ENCODE measurements around the gene SYVN1.
A peak's percentile ranks its signal among the peaks of the same experiment; 100 is the strongest.

Gene SYVN1

GRCh38 chr11:65113361-65113756 lies 21.0 kb downstream of the SYVN1 start:
- Histone ChIP-seq H3K9ac (ENCODE audit: low read length in 5 of 5) (peak overlapping the region in 2 of 5 donors; percentile 74 to 81), H3K36me3 (ENCODE audit: control insufficient read depth in 5 of 5, insufficient read depth in 5 of 5, low read length in 5 of 5) (peaks cover 0 to 37% (median 32%) of the 10 kb centered on the region in 5 donors), H3K4me3 (ENCODE audit: low read depth in 1 of 5, low read length in 5 of 5) (peak overlapping the region in 3 of 5 donors; percentile 58 to 74 (median 71))

DNA sequence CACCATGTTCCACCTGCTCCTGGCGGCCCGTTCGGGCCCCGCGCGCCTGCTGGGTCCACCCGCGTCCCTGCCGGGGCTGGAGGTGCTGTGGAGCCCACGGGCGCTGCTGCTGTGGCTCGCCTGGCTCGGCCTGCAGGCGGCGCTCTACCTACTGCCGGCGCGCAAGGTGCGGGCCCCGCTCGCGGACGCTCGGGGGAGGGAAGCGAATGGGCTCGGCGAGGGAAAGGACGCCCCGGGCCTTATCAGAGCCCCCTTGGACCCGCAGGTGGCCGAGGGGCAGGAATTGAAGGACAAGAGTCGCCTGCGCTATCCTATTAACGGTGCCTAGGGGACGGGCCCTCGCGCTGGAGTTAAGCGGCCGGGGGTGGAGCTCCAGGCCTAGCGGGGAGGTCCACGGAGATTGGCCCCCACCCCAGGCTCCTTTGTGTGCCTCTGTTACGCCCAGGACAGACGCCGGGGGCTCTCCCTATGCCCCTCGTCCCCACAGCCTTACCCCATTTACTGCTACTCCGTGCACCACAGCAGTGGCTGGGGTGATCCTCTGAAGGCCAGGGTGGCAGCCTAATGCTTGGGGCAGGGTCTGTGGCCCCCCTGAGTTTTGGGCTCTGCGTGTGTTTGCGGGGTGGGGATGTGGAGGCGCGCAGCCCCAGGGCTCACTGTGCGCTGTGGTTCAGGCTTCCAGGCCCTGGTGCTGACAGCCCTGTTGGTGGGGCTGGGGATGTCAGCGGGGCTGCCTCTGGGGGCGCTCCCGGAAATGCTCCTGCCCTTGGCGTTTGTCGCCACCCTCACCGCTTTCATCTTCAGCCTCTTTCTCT lies 21.6 kb downstream of the SYVN1 start:
- H3K4me1 ChIP-seq (ENCODE audit: control insufficient read depth in 5 of 5, insufficient read depth in 5 of 5, low read length in 5 of 5) = peaks cover 2 to 67% (median 47%) of the 10 kb centered on the region in 5 donors
- H3K36me3 ChIP-seq (ENCODE audit: control insufficient read depth in 5 of 5, insufficient read depth in 5 of 5, low read length in 5 of 5) = peaks cover 0 to 43% (median 38%) of the 10 kb centered on the region in 5 donors
- H3K9ac ChIP-seq (ENCODE audit: low read length in 5 of 5) = peak overlapping the region in 4 of 5 donors; percentile 70 to 81 (median 72)
- H3K9me3 ChIP-seq (ENCODE audit: control insufficient read depth in 5 of 5, low read length in 5 of 5) = no peaks in the 10 kb centered on the region
- H3K27ac ChIP-seq (ENCODE audit: low read depth, low read length) = no peak overlapping the region
- peak overlapping the region; percentile 33 to 74 (median 63) for H3K4me3 ChIP-seq (ENCODE audit: low read depth in 1 of 5, low read length in 5 of 5)
- H3K27me3 ChIP-seq (ENCODE audit: control insufficient read depth in 5 of 5, insufficient read depth in 4 of 5, low read length in 5 of 5) = no peaks in the 10 kb centered on the region

More at GRCh38 chr11:65113361-65113756, 21.0 kb downstream of the SYVN1 start:
- H3K27ac ChIP-seq (ENCODE audit: low read depth, low read length) = no peak overlapping the region
- no peaks in the 10 kb centered on the region for H3K9me3 ChIP-seq (ENCODE audit: control insufficient read depth in 5 of 5, low read length in 5 of 5)
- peaks cover 4 to 67% (median 49%) of the 10 kb centered on the region in 5 donors for H3K4me1 ChIP-seq (ENCODE audit: control insufficient read depth in 5 of 5, insufficient read depth in 5 of 5, low read length in 5 of 5)
- no peaks in the 10 kb centered on the region for H3K27me3 ChIP-seq (ENCODE audit: control insufficient read depth in 5 of 5, insufficient read depth in 4 of 5, low read length in 5 of 5)

GRCh38 chr11:65111744-65112545 lies 22.4 kb downstream of the SYVN1 start, which contains the start of gene TM7SF2:
Gene TM7SF2 (plus strand): TSS chr11:65111872. CDS start chr11:65112016, 144 bp downstream.
- Histone ChIP-seq H3K27me3 (ENCODE audit: control insufficient read depth in 5 of 5, insufficient read depth in 4 of 5, low read length in 5 of 5) (no peaks in the 10 kb centered on the region), H3K4me1 (ENCODE audit: control insufficient read depth in 5 of 5, insufficient read depth in 5 of 5, low read length in 5 of 5) (peaks cover 1 to 62% (median 43%) of the 10 kb centered on the region in 5 donors), H3K36me3 (ENCODE audit: control insufficient read depth in 5 of 5, insufficient read depth in 5 of 5, low read length in 5 of 5) (peaks cover 0 to 46% (median 42%) of the 10 kb centered on the region in 5 donors), H3K9me3 (ENCODE audit: control insufficient read depth in 5 of 5, low read length in 5 of 5) (no peaks in the 10 kb centered on the region), H3K27ac (ENCODE audit: low read depth, low read length) (no peak within 1 kb of the TSS), H3K9ac (ENCODE audit: low read length in 5 of 5) (peak within 1 kb of the TSS in 4 of 5 donors; percentile 70 to 81 (median 72)), H3K4me3 (ENCODE audit: low read depth in 1 of 5, low read length in 5 of 5) (peak within 1 kb of the TSS; percentile 58 to 74 (median 71))

DNA sequence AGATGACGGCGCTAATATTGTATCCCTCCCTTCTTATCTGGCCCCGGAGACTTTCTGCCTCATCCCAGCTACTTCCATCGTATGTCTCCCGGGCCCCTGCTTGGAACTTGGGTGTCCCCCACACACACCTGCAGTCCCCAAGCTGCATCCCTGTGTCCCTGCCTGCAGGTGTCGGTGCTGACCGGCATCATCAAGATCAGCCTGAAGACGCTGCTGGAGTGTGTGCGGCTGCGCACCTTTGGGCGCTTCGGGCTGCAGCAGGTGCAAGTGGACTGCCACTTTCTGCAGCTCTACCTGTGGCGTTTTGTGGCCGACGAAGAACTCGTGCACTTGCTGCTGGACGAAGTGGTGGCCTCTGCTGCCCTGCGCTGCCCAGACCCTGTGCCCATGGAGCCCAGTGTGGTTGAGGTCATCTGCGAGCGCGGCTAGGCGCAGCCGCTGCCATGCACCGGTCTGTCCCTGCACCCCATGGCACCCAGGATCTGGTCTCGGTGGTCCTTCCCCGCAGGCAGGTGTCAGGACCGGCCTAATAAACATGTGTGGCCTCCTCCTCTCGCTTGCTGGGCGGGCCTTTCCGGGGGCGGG lies 23.1 kb downstream of the SYVN1 start:
- H3K4me1 ChIP-seq (ENCODE audit: control insufficient read depth in 5 of 5, insufficient read depth in 5 of 5, low read length in 5 of 5) = peaks cover 1 to 55% (median 36%) of the 10 kb centered on the region in 5 donors
- peaks cover 0 to 48% (median 42%) of the 10 kb centered on the region in 5 donors for H3K36me3 ChIP-seq (ENCODE audit: control insufficient read depth in 5 of 5, insufficient read depth in 5 of 5, low read length in 5 of 5)
- no peaks in the 10 kb centered on the region for H3K9me3 ChIP-seq (ENCODE audit: control insufficient read depth in 5 of 5, low read length in 5 of 5)
- H3K27ac ChIP-seq (ENCODE audit: low read depth, low read length) = no peak overlapping the region
- peak overlapping the region in 2 of 5 donors; percentile 0 to 44 for H3K9ac ChIP-seq (ENCODE audit: low read length in 5 of 5)
- H3K27me3 ChIP-seq (ENCODE audit: control insufficient read depth in 5 of 5, insufficient read depth in 4 of 5, low read length in 5 of 5) = no peaks in the 10 kb centered on the region
- peak overlapping the region in 2 of 5 donors; percentile 35 to 71 for H3K4me3 ChIP-seq (ENCODE audit: low read depth in 1 of 5, low read length in 5 of 5)

GRCh38 chr11:65110354-65110861 lies 23.9 kb downstream of the SYVN1 start:
- Histone ChIP-seq H3K4me1 (ENCODE audit: control insufficient read depth in 5 of 5, insufficient read depth in 5 of 5, low read length in 5 of 5) (peaks cover 1 to 50% (median 30%) of the 10 kb centered on the region in 5 donors), H3K27me3 (ENCODE audit: control insufficient read depth in 5 of 5, insufficient read depth in 4 of 5, low read length in 5 of 5) (no peaks in the 10 kb centered on the region), H3K36me3 (ENCODE audit: control insufficient read depth in 5 of 5, insufficient read depth in 5 of 5, low read length in 5 of 5) (peaks cover 0 to 44% (median 36%) of the 10 kb centered on the region in 5 donors), H3K9me3 (ENCODE audit: control insufficient read depth in 5 of 5, low read length in 5 of 5) (no peaks in the 10 kb centered on the region), H3K27ac (ENCODE audit: low read depth, low read length) (no peak overlapping the region), H3K9ac (ENCODE audit: low read length in 5 of 5) (peak overlapping the region in 3 of 5 donors; percentile 0 to 44 (median 10)), H3K4me3 (ENCODE audit: low read depth in 1 of 5, low read length in 5 of 5) (peak overlapping the region in 1 of 5 donors; percentile 27)

GRCh38 chr11:65109231-65110198 lies 24.8 kb downstream of the SYVN1 start:
- Histone ChIP-seq H3K9ac (ENCODE audit: low read length in 5 of 5) (no peak overlapping the region), H3K4me1 (ENCODE audit: control insufficient read depth in 5 of 5, insufficient read depth in 5 of 5, low read length in 5 of 5) (peaks cover 1 to 52% (median 35%) of the 10 kb centered on the region in 5 donors), H3K27me3 (ENCODE audit: control insufficient read depth in 5 of 5, insufficient read depth in 4 of 5, low read length in 5 of 5) (no peaks in the 10 kb centered on the region), H3K27ac (ENCODE audit: low read depth, low read length) (no peak overlapping the region), H3K4me3 (ENCODE audit: low read depth in 1 of 5, low read length in 5 of 5) (no peak overlapping the region), H3K36me3 (ENCODE audit: control insufficient read depth in 5 of 5, insufficient read depth in 5 of 5, low read length in 5 of 5) (peaks cover 0 to 39% (median 29%) of the 10 kb centered on the region in 5 donors), H3K9me3 (ENCODE audit: control insufficient read depth in 5 of 5, low read length in 5 of 5) (no peaks in the 10 kb centered on the region)

DNA sequence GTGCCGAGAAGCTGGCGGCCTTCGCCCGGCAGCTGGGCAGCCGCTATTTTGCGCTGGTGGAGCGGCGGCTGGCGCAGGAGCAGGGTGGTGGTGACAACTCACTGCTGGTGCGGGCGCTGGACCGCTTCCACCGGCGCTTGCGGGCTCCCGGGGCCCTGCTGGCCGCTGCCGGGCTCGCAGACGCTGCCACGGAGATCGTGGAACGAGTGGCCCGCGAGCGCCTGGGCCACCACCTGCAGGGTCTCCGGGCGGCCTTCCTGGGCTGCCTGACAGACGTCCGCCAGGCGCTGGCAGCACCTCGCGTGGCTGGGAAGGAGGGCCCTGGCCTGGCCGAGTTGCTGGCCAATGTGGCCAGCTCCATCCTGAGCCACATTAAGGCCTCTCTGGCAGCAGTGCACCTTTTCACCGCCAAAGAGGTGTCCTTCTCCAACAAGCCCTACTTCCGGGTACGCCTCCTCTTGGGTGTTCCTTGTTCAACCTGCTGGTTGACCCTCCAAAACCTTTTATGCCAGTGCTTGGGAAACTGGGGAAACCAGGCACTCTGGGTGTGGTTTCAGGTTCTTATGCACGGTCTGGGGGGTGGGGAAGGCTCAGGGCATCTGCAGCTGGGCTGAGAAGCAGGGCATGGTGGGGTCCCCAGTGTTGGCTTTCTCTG lies 25.7 kb downstream of the SYVN1 start:
- Histone ChIP-seq H3K27me3 (ENCODE audit: control insufficient read depth in 5 of 5, insufficient read depth in 4 of 5, low read length in 5 of 5) (no peaks in the 10 kb centered on the region), H3K9me3 (ENCODE audit: control insufficient read depth in 5 of 5, low read length in 5 of 5) (no peaks in the 10 kb centered on the region), H3K36me3 (ENCODE audit: control insufficient read depth in 5 of 5, insufficient read depth in 5 of 5, low read length in 5 of 5) (peaks cover 0 to 36% (median 29%) of the 10 kb centered on the region in 5 donors), H3K4me3 (ENCODE audit: low read depth in 1 of 5, low read length in 5 of 5) (no peak overlapping the region), H3K4me1 (ENCODE audit: control insufficient read depth in 5 of 5, insufficient read depth in 5 of 5, low read length in 5 of 5) (peaks cover 1 to 56% (median 38%) of the 10 kb centered on the region in 5 donors), H3K27ac (ENCODE audit: low read depth, low read length) (no peak overlapping the region), H3K9ac (ENCODE audit: low read length in 5 of 5) (no peak overlapping the region)

DNA sequence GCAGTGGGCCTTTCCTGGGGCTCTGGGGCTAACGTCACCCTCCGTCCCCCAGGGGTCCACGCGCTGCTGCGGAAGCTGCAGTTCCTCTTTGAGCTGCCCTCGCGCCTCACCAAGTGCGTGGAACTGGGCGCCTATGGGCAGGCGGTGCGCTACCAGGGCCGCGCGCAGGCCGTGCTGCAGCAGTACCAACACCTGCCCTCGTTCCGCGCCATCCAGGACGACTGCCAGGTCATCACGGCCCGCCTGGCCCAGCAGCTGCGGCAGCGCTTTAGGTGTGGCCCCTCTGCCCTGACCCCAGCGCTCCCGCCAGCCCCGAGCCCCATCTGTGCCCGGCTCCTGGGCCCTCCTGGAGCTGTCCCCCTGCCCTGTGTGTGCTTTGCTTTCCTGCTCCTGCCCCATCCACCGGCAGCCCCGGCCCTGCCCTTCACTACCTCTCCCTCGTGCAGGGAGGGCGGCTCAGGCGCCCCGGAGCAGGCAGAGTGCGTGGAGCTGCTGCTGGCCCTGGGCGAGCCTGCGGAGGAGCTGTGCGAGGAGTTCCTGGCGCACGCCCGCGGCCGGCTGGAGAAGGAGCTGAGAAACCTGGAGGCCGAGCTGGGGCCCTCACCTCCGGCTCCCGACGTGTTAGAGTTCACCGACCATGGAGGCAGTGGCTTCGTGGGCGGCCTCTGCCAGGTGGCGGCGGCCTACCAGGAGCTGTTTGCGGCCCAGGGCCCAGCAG lies 26.4 kb downstream of the SYVN1 start:
- H3K27ac ChIP-seq (ENCODE audit: low read depth, low read length) = no peak overlapping the region
- no peaks in the 10 kb centered on the region for H3K27me3 ChIP-seq (ENCODE audit: control insufficient read depth in 5 of 5, insufficient read depth in 4 of 5, low read length in 5 of 5)
- H3K9ac ChIP-seq (ENCODE audit: low read length in 5 of 5) = no peak overlapping the region
- peaks cover 0 to 36% (median 29%) of the 10 kb centered on the region in 5 donors for H3K36me3 ChIP-seq (ENCODE audit: control insufficient read depth in 5 of 5, insufficient read depth in 5 of 5, low read length in 5 of 5)
- no peaks in the 10 kb centered on the region for H3K9me3 ChIP-seq (ENCODE audit: control insufficient read depth in 5 of 5, low read length in 5 of 5)
- peaks cover 1 to 55% (median 35%) of the 10 kb centered on the region in 5 donors for H3K4me1 ChIP-seq (ENCODE audit: control insufficient read depth in 5 of 5, insufficient read depth in 5 of 5, low read length in 5 of 5)
- H3K4me3 ChIP-seq (ENCODE audit: low read depth in 1 of 5, low read length in 5 of 5) = no peak overlapping the region
